Mesodermal cell (in vitro differentiated cells): ENCODE results near the gene VRK1.

Source experiments
- H3K27ac ChIP-seq: 2 replicates; pipeline ENCODE4 v1.7.0; 2013; ENCODE audit warnings: mild to moderate bottlenecking, low read depth, low read length, moderate library complexity; ENCODE audit not compliant: severe bottlenecking
- H3K36me3 ChIP-seq: 2 replicates; pipeline ENCODE4 v1.7.1; 2013; ENCODE audit warnings: mild to moderate bottlenecking, low read length, moderate library complexity; ENCODE audit not compliant: control insufficient read depth, insufficient read depth
- H3K4me1 ChIP-seq: one replicate; pipeline ENCODE4 v1.7.1; 2013; ENCODE audit warnings: mild to moderate bottlenecking, low read length; ENCODE audit not compliant: insufficient read depth, control insufficient read depth, poor library complexity, severe bottlenecking
- H3K4me3 ChIP-seq: 2 replicates; pipeline ENCODE4 v1.7.0; 2013; ENCODE audit warnings: low read length, control low read depth, mild to moderate bottlenecking; ENCODE audit not compliant: insufficient read depth, poor library complexity, severe bottlenecking; ENCODE audit errors: extremely low read depth
- H3K9me3 ChIP-seq: 2 replicates; pipeline ENCODE4 v1.7.1; 2013; ENCODE audit warnings: mild to moderate bottlenecking, low read length, moderate library complexity; ENCODE audit not compliant: control insufficient read depth
- WGBS, 2 experiments: methylation state at CpG; one replicate each; pipeline ENCODE4 v1.1.5; 2013; ENCODE audit warnings: missing lambda C conversion rate in 2 of 2; ENCODE audit not compliant: insufficient coverage in 2 of 2; 5-methylcytosine and 5-hydroxymethylcytosine counted together

The VRK1 gene

DNA sequence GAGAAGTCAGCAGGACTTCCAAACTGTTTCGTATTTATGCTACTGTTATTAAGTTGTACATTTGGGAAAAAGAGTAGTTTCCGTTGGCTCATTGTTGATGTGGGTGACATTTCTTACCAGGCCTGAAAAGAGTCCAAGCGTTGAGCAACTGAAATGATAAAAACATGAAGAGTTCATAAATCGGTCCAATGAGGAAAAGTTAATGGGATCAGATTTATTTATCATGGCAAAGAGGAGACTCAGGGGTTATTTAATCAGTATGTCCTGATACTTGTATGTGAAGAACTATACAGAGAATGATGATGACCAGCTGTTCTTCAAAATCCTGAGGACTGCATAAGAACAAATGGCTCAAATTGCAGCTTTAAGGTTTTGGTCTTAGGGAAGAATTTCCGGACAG, 7.7 kb downstream of the VRK1 start:
- Histone ChIP-seq H3K27ac (no peak overlapping the region), H3K4me3 (no peak overlapping the region), H3K36me3 (peaks cover 9% of the 10 kb centered on the region), H3K9me3 (no peaks in the 10 kb centered on the region), H3K4me1 (no peaks in the 10 kb centered on the region)
- 98 to 100% methylated on average over 4 of the region's 5 CpGs for WGBS, 2 experiments

DNA sequence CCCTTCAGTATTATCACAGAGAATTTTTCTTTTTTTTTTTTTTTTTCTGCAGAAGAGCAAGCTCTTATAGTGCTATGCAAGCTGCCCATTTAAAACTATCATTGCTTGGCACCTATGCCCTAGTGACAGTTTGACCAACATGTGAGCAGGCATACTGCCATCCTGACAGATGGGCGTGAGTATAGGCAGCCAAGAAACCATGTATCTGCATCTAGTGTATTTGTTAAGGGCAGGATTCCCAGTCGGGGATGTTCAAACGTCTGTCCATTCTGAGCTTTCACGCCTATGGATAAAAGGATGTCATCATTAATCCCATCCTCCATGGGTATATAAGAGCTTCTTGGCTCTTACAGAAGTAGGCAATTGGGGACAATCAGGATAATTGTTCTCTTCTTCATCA, 8.8 kb downstream of the VRK1 start:
- Histone ChIP-seq H3K4me1 (no peaks in the 10 kb centered on the region), H3K4me3 (no peak overlapping the region), H3K9me3 (no peaks in the 10 kb centered on the region), H3K27ac (no peak overlapping the region), H3K36me3 (peaks cover 9% of the 10 kb centered on the region)
- 90 to 94% methylated on average over 2 to 3 of the region's 4 CpGs for WGBS, 2 experiments

DNA sequence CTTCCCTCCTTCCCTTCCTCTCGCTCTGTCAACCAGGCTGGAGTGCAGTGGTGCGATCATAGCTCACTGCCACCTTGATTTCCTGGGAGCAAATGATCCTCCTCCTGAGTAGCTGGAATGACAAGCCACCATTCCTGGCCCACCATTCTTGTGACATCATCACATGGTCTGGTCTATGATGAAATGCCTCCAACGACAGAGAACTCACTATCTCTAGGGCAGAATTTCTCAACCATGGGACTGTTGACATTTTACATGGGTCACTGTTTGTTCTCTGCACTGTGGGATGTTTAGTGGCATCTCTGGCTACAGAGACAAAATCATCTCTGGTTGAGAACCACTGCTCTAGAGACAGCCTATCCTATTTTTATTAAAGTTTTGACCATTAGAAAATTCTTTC, 9.7 kb downstream of the VRK1 start:
- H3K36me3 ChIP-seq, result peaks cover 9% of the 10 kb centered on the region
- H3K27ac ChIP-seq, result no peak overlapping the region
- H3K4me1 ChIP-seq, result no peaks in the 10 kb centered on the region
- no peak overlapping the region for H3K4me3 ChIP-seq
- no peaks in the 10 kb centered on the region for H3K9me3 ChIP-seq
- WGBS, 2 experiments, result 67% methylated on average over 1 of the region's 3 CpGs; no CpG with 5 or more reads in 1 of the 2 experiments

DNA sequence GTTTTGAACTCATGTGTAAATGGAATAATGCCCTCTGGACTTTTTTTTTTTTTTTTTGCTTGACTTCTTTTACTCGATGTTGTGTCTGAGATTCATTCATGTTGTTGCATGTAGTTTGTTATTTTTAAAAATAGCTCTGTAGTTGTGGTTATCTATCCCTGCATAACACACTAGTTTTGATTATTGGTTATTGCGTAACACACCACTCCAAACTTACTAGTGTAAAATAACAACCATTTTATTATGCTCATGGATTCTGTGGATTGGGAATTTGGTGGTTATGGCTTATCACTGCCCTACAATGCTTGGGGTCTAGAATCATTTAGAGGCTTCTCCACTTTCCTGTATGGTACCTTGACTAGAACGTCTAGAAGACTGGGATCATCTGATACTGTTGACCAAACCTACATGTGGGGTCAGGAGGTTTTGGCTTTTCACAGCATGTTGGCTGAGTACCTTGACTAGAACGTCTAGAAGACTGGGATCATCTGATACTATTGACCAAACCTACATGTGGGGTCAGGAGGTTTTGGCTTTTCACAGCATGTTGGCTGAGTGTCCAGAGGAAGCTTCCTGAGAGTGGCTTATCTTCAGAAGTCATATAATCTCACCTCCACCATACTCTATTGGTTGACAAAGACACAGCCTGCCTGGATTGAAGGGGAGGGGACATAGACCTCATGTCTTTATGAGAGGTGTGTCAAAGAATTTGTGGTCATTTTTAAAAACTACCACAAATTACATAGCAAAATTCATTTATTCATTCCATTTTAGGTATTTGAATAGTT, 11.6 kb downstream of the VRK1 start:
- H3K27ac ChIP-seq, result no peak overlapping the region
- 89% methylated on average over 1 of the region's 4 CpGs; no CpG with 5 or more reads in 1 of the 2 experiments for WGBS, 2 experiments
- H3K36me3 ChIP-seq, result peaks cover 9% of the 10 kb centered on the region
- no peaks in the 10 kb centered on the region for H3K9me3 ChIP-seq
- no peak overlapping the region for H3K4me3 ChIP-seq
- no peaks in the 10 kb centered on the region for H3K4me1 ChIP-seq

DNA sequence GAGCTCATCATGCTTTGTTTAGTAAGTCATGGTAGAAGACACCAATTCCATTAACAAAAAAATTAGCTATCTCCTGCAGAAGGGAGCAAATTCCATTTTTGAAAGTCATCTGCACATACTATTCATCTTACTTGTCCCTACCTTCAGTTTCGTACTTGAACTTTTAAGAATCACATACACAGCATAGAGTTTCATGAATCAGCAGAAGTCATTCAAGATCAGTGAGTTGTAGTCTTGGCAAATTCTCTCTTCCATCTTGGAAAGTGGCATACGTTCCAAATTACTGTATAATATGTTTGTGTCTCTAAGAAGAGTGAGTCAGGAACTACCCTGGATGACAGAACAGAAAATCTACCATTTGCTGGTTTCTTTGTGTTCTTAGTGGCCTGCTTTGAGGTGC, 14.1 kb downstream of the VRK1 start:
- Histone ChIP-seq H3K9me3 (no peaks in the 10 kb centered on the region), H3K4me1 (no peaks in the 10 kb centered on the region), H3K36me3 (peaks cover 9% of the 10 kb centered on the region), H3K27ac (no peak overlapping the region), H3K4me3 (no peak overlapping the region)
- 100% methylated on average over 1 of the region's 2 CpGs for WGBS, 2 experiments

DNA sequence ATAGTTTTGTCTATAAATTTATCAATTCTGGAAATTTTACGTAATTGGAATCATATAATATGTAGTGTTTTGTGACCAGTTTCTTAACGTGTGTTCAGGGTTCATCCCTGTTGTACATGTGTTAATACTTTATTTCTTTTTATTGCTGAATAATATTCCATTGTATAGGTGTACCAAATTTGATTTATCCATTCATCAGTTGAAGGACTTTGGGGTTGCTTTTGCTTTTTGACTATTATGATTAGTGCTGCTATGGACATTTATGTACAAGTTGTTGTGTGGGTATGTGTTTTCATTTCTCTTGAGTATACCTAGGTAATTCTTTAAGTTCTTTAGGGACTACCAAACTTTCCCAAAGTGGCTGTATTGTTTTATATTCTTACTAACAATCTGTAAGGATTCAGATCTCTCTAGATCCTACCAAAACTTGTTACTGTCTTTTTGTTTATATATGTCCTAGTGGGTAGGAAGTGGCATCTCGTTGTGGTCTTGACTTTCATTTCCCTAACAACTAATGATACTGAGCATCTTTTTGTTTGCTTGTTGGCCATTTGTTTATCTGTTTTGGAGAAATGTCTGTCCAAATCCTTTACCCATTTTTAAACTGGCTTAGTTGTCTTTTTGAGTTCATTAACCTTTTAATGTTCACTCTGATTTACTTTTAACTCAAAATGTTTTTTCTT, 14.9 kb downstream of the VRK1 start:
- no peaks in the 10 kb centered on the region for H3K4me1 ChIP-seq
- H3K27ac ChIP-seq, result no peak overlapping the region
- no CpG with 5 or more reads among the region's 3 CpGs for WGBS, 2 experiments
- no peaks in the 10 kb centered on the region for H3K9me3 ChIP-seq
- H3K4me3 ChIP-seq, result no peak overlapping the region
- peaks cover 5% of the 10 kb centered on the region for H3K36me3 ChIP-seq

DNA sequence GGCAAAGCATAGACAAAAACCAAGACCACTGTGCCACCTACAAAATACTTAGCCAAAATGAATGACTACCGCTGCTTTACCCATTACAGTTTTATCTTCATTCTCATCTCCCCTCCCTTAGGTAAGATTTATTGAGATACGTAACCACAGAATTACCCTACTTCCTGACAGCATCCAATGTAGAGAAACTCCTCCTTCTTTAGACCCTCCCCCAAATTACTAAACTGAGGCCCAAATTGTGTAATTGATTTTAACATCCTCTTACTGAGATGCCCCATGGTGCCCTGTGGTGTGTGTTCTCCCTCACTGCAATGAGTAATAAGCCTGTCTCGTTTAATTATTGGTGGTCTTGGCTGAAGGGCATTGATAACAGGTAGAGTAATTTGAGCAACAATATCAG, 19.1 kb downstream of the VRK1 start:
- Histone ChIP-seq H3K27ac (no peak overlapping the region), H3K4me3 (no peak overlapping the region), H3K4me1 (no peaks in the 10 kb centered on the region), H3K9me3 (no peaks in the 10 kb centered on the region), H3K36me3 (no peaks in the 10 kb centered on the region)
- 85 to 94% methylated on average over 2 of the region's 3 CpGs for WGBS, 2 experiments

DNA sequence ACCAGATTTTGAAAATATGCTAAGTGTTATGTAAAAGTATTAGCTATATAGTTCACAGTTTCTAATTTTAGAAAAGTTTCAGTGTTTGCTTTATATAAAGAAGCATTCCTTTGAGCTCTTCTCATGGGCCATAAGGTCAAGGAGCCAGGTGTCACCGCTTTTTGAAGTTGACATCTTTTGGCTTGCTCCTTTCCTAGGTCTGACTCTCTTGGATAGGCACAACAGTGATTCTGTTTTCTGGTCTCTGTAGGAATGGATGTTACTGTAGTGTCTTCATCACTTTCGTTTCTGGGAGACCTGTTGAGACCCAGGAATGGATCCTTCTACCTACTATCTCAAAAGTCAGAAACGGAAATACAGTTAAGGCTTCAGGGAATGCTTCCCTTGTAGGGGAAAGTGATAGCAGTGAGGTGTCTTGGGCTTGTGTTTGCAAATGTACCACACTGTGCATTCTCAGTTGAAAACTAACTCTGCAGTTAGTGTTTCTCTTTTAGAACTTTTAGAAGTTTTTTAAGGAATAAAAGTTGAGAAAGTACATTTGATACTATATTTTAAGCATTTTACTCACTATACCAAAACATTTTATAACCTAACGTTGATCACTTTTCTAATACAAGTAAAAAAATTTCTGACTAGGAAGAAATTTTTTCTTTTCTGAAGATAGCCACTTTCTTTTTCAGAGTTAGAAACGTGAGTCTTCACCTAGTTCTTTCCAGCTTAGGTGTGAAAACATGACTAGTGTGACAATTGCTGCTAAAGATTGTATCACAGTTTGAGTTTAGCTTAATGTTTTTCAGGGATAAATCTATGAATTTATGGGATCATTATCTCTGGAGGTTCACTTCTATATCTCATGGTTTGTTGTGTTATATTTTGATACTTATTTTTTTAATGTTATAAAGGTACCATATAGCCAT, 20.8 kb downstream of the VRK1 start:
- Histone ChIP-seq H3K27ac (no peak overlapping the region), H3K9me3 (no peaks in the 10 kb centered on the region), H3K4me3 (no peak overlapping the region), H3K36me3 (no peaks in the 10 kb centered on the region), H3K4me1 (peaks cover 3% of the 10 kb centered on the region)
- WGBS, 2 experiments, result 60 to 89% methylated on average over 1 to 3 of the region's 5 CpGs

DNA sequence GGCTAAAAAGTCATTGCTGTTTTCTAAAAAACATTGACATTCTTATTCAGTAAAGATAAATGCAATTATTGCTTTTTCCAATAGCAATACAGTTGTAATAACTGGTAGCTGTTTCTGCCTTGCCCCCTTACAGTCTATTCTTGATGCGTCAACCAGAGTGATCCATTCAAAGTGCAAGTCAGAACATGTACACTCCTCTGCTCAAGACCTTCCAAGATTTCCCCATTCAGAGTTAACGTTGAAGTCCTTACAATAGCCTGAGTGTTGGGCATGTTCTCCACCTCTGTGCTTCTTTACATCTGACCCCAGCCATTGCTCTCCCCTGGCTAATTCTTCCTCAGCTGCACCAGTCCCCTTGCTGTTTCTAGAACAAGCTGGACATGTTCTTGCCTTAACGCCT, 24.3 kb downstream of the VRK1 start:
- Histone ChIP-seq H3K4me1 (peaks cover 3% of the 10 kb centered on the region), H3K27ac (no peak overlapping the region), H3K36me3 (no peaks in the 10 kb centered on the region), H3K4me3 (no peak overlapping the region), H3K9me3 (no peaks in the 10 kb centered on the region)
- WGBS, 2 experiments, result 75 to 86% methylated on average over 2 to 3 of the region's 3 CpGs

DNA sequence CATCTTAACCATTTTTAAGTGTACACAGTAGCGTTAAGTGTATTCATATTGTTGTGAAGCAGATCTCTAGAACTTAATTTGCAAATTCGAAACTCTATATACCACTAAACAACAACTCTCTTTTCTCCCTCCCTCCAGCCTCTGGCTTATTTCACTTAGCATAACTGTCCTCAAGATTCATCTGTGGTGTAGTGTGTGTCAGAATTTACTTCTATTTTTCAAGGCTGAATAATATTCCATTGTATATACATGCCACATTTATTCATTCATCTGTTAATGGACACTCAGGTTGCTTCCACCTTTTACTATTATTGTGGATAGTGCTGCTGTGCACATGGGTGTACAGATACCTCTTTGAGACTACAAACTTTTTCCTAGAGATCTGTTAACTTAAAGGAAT, 26.5 kb downstream of the VRK1 start:
- Histone ChIP-seq H3K27ac (no peak overlapping the region), H3K4me3 (no peak overlapping the region), H3K36me3 (no peaks in the 10 kb centered on the region), H3K9me3 (no peaks in the 10 kb centered on the region), H3K4me1 (peaks cover 3% of the 10 kb centered on the region)
- no CpG with 5 or more reads among the region's 2 CpGs for WGBS, 2 experiments
